HL-60 (cell line): ENCODE results near the gene RUNDC1.

Experiments
- POLR2AphosphoS5 ChIP-seq: IDR thresholded peaks from 2 replicates; pipeline ENCODE4 v1.6.1; 2012; ENCODE audit warnings: low read depth
- SPI1 ChIP-seq: IDR thresholded peaks from 2 replicates; pipeline ENCODE4 v1.6.1; 2012; ENCODE audit warnings: low read depth, mild to moderate bottlenecking, borderline replicate concordance
- TF ChIP-seq, protein P1 (sequence below): IDR thresholded peaks from one replicate; pipeline ENCODE4 v1.5.1; 2011; ENCODE audit warnings: low read length, control low read depth, inconsistent platforms; ENCODE audit not compliant: insufficient read depth
- TF ChIP-seq, protein P2 (sequence below): IDR thresholded peaks from 2 replicates; pipeline ENCODE4 v1.6.1; 2012; ENCODE audit warnings: low read depth; ENCODE audit not compliant: insufficient replicate concordance

GRCh38 chr17:43019418-43019817, 39.1 kb downstream of the RUNDC1 start:
- 0 out of 2 replicates have a peak, but pooled peaks have one; percentile 2 for TF ChIP-seq POLR2AphosphoS5
- TF ChIP-seq, protein P1, sequence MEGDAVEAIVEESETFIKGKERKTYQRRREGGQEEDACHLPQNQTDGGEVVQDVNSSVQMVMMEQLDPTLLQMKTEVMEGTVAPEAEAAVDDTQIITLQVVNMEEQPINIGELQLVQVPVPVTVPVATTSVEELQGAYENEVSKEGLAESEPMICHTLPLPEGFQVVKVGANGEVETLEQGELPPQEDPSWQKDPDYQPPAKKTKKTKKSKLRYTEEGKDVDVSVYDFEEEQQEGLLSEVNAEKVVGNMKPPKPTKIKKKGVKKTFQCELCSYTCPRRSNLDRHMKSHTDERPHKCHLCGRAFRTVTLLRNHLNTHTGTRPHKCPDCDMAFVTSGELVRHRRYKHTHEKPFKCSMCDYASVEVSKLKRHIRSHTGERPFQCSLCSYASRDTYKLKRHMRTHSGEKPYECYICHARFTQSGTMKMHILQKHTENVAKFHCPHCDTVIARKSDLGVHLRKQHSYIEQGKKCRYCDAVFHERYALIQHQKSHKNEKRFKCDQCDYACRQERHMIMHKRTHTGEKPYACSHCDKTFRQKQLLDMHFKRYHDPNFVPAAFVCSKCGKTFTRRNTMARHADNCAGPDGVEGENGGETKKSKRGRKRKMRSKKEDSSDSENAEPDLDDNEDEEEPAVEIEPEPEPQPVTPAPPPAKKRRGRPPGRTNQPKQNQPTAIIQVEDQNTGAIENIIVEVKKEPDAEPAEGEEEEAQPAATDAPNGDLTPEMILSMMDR = no peak
- TF ChIP-seq, protein P2, sequence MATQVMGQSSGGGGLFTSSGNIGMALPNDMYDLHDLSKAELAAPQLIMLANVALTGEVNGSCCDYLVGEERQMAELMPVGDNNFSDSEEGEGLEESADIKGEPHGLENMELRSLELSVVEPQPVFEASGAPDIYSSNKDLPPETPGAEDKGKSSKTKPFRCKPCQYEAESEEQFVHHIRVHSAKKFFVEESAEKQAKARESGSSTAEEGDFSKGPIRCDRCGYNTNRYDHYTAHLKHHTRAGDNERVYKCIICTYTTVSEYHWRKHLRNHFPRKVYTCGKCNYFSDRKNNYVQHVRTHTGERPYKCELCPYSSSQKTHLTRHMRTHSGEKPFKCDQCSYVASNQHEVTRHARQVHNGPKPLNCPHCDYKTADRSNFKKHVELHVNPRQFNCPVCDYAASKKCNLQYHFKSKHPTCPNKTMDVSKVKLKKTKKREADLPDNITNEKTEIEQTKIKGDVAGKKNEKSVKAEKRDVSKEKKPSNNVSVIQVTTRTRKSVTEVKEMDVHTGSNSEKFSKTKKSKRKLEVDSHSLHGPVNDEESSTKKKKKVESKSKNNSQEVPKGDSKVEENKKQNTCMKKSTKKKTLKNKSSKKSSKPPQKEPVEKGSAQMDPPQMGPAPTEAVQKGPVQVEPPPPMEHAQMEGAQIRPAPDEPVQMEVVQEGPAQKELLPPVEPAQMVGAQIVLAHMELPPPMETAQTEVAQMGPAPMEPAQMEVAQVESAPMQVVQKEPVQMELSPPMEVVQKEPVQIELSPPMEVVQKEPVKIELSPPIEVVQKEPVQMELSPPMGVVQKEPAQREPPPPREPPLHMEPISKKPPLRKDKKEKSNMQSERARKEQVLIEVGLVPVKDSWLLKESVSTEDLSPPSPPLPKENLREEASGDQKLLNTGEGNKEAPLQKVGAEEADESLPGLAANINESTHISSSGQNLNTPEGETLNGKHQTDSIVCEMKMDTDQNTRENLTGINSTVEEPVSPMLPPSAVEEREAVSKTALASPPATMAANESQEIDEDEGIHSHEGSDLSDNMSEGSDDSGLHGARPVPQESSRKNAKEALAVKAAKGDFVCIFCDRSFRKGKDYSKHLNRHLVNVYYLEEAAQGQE = no peak
- TF ChIP-seq SPI1 = no peak
